Endodermal cell (in vitro differentiated cells): ENCODE results near the gene UBE2I. TPM values are rescaled to one million over a fixed set of nuclear protein-coding genes. Genes with fewer than 3 reads are reported as not detected.

ENCODE experiments used
- DNase-seq: peaks from one replicate; pipeline ENCODE4 v3.0.0-alpha.2; 2017
- H3K27ac ChIP-seq: 2 replicates; pipeline ENCODE4 v1.5.1; 2013; ENCODE audit warnings: mild to moderate bottlenecking, low read depth, low read length, moderate library complexity
- H3K27me3 ChIP-seq: 2 replicates; pipeline ENCODE4 v1.6.1; 2013; ENCODE audit warnings: mild to moderate bottlenecking, low read length, moderate library complexity; ENCODE audit not compliant: insufficient read depth, control insufficient read depth, poor library complexity, severe bottlenecking
- H3K36me3 ChIP-seq: 2 replicates; pipeline ENCODE4 v1.7.0; 2013; ENCODE audit warnings: mild to moderate bottlenecking, low read length, moderate library complexity; ENCODE audit not compliant: control insufficient read depth, insufficient read depth
- H3K4me1 ChIP-seq: one replicate; pipeline ENCODE4 v1.7.0; 2013; ENCODE audit warnings: low read length; ENCODE audit not compliant: control insufficient read depth, insufficient read depth
- H3K4me3 ChIP-seq: 2 replicates; pipeline ENCODE4 v1.5.1; 2013; ENCODE audit warnings: mild to moderate bottlenecking, low read length, moderate library complexity
- H3K9ac ChIP-seq: 2 replicates; pipeline ENCODE4 v1.6.1; 2013; ENCODE audit warnings: mild to moderate bottlenecking, low read length, moderate library complexity; ENCODE audit not compliant: poor library complexity, severe bottlenecking; ENCODE audit errors: extremely low read depth
- H3K9me3 ChIP-seq: 2 replicates; pipeline ENCODE4 v1.6.1; 2013; ENCODE audit warnings: mild to moderate bottlenecking, low read length, moderate library complexity; ENCODE audit not compliant: control insufficient read depth
- H3K27ac Mint-ChIP-seq: 2 replicates; pipeline ENCODE4 v1.8.0; 2020; ENCODE audit warnings: mixed read lengths
- H3K27me3 Mint-ChIP-seq: 2 replicates; pipeline ENCODE4 v1.8.0; 2021; ENCODE audit warnings: mild to moderate bottlenecking, mixed read lengths; ENCODE audit not compliant: insufficient read depth
- H3K36me3 Mint-ChIP-seq: 2 replicates; pipeline ENCODE4 v1.8.0; 2020; ENCODE audit warnings: low read depth, mixed read lengths
- H3K4me1 Mint-ChIP-seq: 2 replicates; pipeline ENCODE4 v1.8.0; 2020; ENCODE audit warnings: mixed read lengths
- H3K4me3 Mint-ChIP-seq: 2 replicates; pipeline ENCODE4 v1.8.0; 2020; ENCODE audit warnings: mild to moderate bottlenecking, moderate library complexity, mixed read lengths
- H3K9me3 Mint-ChIP-seq: 2 replicates; pipeline ENCODE4 v1.8.0; 2020; ENCODE audit warnings: mild to moderate bottlenecking, mixed read lengths
- WGBS, 2 experiments: methylation state at CpG; one replicate each; pipeline versions ENCODE4 v1.1.5 to v1.1.7; 2013; ENCODE audit warnings: missing lambda C conversion rate in 2 of 2, mixed read lengths in 1 of 2; ENCODE audit not compliant: insufficient coverage in 1 of 2, insufficient read length in 1 of 2; 5-methylcytosine and 5-hydroxymethylcytosine counted together
- total RNA-seq, 2 donors: library from RNA; stranded (reverse); fragmentation: NEBNext Ultra II Directional in 1 of 2; extraction: Animal tissue kit (Norgen Biotek cat#: 25700) in 1 of 2; gene quantifications; 2 replicates in 1 of 2; 3 replicates in 1 of 2; pipeline ENCODE4 v1.2.1, GENCODE V29; 2021
- TF ChIP-seq, protein P1 (sequence below): fragments of 200-600 bp; sonication (generic); conservative IDR thresholded peaks from 2 replicates; pipeline ENCODE4 v1.5.0; 2021; ENCODE audit warnings: antibody characterized with exemption, mild to moderate bottlenecking

UBE2I gene
- total RNA-seq, 2 donors from 2014 or later, result 250 to 294 TPM

- no peaks in the 10 kb centered on the region for H3K9me3 Mint-ChIP-seq
- H3K27ac Mint-ChIP-seq, result no peak overlapping the region
- H3K27me3 Mint-ChIP-seq, result no peaks in the 10 kb centered on the region
- H3K4me1 Mint-ChIP-seq, result no peaks in the 10 kb centered on the region
- peaks cover 32% of the 10 kb centered on the region for H3K36me3 Mint-ChIP-seq
- no peak overlapping the region for H3K9ac ChIP-seq
- no peaks in the 10 kb centered on the region for H3K9me3 ChIP-seq
- TF ChIP-seq, protein P1, sequence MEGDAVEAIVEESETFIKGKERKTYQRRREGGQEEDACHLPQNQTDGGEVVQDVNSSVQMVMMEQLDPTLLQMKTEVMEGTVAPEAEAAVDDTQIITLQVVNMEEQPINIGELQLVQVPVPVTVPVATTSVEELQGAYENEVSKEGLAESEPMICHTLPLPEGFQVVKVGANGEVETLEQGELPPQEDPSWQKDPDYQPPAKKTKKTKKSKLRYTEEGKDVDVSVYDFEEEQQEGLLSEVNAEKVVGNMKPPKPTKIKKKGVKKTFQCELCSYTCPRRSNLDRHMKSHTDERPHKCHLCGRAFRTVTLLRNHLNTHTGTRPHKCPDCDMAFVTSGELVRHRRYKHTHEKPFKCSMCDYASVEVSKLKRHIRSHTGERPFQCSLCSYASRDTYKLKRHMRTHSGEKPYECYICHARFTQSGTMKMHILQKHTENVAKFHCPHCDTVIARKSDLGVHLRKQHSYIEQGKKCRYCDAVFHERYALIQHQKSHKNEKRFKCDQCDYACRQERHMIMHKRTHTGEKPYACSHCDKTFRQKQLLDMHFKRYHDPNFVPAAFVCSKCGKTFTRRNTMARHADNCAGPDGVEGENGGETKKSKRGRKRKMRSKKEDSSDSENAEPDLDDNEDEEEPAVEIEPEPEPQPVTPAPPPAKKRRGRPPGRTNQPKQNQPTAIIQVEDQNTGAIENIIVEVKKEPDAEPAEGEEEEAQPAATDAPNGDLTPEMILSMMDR, result no peak
- H3K4me3 Mint-ChIP-seq, result no peak overlapping the region
- H3K36me3 ChIP-seq, result peaks cover 32% of the 10 kb centered on the region
- no peak overlapping the region for H3K27ac ChIP-seq
- H3K27me3 ChIP-seq, result no peaks in the 10 kb centered on the region
- DNase-seq, result no peak
- WGBS, 2 experiments, result 93 to 94% methylated on average over 10 to 15 of the region's 15 CpGs
- H3K4me1 ChIP-seq, result no peaks in the 10 kb centered on the region
- no peak overlapping the region for H3K4me3 ChIP-seq
These were observed 15.8 kb downstream of the UBE2I start for GRCh38 chr16:1325261-1325660.

- Mint-ChIP-seq H3K4me1 (no peaks in the 10 kb centered on the region), H3K27ac (no peak overlapping the region), H3K4me3 (no peak overlapping the region), H3K9me3 (peaks cover 2% of the 10 kb centered on the region), H3K27me3 (no peaks in the 10 kb centered on the region), H3K36me3 (peaks cover 31% of the 10 kb centered on the region)
- Histone ChIP-seq H3K9me3 (no peaks in the 10 kb centered on the region), H3K4me3 (no peak overlapping the region), H3K27ac (no peak overlapping the region), H3K36me3 (peaks cover 26% of the 10 kb centered on the region), H3K4me1 (no peaks in the 10 kb centered on the region), H3K9ac (no peak overlapping the region), H3K27me3 (no peaks in the 10 kb centered on the region)
- TF ChIP-seq, protein P1, result no peak
- no peak for DNase-seq
- WGBS, 2 experiments, result 90% methylated on average over 17 to 20 of the region's 20 CpGs
These were observed 16.4 kb downstream of the UBE2I start for GRCh38 chr16:1325673-1326371.

DNA sequence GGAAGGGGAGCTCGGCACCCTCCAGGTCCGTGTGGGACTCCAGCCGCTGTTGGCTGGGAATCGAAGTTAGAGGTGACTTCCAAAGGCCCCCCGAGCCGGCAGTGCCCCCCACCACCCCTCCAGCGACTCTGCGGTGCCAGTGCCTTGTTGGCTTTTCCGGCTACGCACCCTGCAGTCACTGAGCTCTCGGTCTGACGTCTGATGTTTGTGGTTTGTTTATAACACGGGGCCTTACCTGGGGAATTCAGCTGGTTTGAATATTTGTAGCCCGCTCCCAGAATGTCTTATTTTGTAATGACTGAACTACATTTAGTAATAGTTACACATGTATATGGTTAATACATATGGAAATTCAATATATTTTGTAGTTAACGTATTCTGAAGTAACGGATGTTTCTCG, 17.0 kb downstream of the UBE2I start:
- no peak overlapping the region for H3K4me3 Mint-ChIP-seq
- no peak overlapping the region for H3K4me3 ChIP-seq
- H3K4me1 Mint-ChIP-seq, result peaks cover 2% of the 10 kb centered on the region
- H3K27ac Mint-ChIP-seq, result no peak overlapping the region
- no peak for DNase-seq
- 85 to 86% methylated on average over 3 to 16 of the region's 17 CpGs for WGBS, 2 experiments
- H3K36me3 Mint-ChIP-seq, result peaks cover 26% of the 10 kb centered on the region
- H3K9me3 ChIP-seq, result no peaks in the 10 kb centered on the region
- TF ChIP-seq, protein P1, result no peak
- no peak overlapping the region for H3K9ac ChIP-seq
- no peaks in the 10 kb centered on the region for H3K27me3 Mint-ChIP-seq
- no peaks in the 10 kb centered on the region for H3K4me1 ChIP-seq
- peaks cover 2% of the 10 kb centered on the region for H3K9me3 Mint-ChIP-seq
- H3K27ac ChIP-seq, result no peak overlapping the region
- H3K36me3 ChIP-seq, result peaks cover 21% of the 10 kb centered on the region
- no peaks in the 10 kb centered on the region for H3K27me3 ChIP-seq
